ENCODE measurements around the gene NPB.

DNA sequence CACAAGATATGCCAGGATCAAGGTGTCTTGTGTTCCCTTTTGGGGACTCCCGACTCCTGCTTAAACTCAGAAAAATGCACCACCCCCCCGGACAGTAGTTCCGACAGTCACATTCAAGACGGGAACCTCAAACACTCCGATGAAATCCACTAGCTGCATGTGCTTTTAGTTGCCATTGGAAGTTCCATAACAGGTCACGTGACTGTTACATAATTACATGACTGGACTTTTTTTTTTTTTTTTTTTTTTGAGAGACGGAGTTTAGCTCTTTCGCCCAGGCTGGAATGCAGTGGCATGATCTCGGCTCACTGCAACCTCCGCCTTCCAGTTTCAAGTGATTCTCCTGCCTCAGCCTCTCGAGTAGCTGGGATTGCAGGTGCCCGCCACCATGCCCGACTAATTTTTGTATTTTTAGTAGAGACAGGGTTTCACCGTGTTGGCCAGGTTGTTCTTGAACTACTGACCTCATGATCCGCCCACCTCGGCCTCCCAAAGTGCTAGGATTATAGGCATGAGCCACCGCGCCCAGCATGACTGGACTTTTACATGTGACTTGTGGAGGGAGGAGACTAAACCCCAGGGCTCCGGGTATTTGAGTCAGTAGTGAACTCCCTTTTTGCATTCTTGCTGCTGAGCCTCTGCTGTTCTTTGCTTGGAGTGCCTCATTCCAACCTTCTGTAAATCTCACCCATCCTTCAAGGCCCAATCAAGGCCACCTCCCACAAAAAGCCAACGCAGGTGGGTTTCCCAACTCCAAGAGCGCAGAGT is 14.4 kb downstream of the NPB start:
- TF ChIP-seq CTCF (IDR thresholded peaks at IDR 0.05) (no peak), SIN3A (IDR thresholded peaks at IDR 0.05; ENCODE audit: borderline replicate concordance, low read depth, low read length) (no peak), EP300 (IDR thresholded peaks at IDR 0.05; ENCODE audit: borderline replicate concordance in 1 of 2, low read depth in 1 of 2, low read length in 1 of 2) (no peak), POLR2AphosphoS5 (IDR thresholded peaks at IDR 0.05; ENCODE audit: low read depth, low read length) (no peak), JUND (IDR thresholded peaks at IDR 0.05) (no peak), NRF1 (IDR thresholded peaks at IDR 0.05; ENCODE audit: low read depth, low read length) (no peak), EZH2phosphoT487 (IDR thresholded peaks at IDR 0.05; ENCODE audit: borderline replicate concordance, low read depth) (no peak)
- TF ChIP-seq, protein P1, sequence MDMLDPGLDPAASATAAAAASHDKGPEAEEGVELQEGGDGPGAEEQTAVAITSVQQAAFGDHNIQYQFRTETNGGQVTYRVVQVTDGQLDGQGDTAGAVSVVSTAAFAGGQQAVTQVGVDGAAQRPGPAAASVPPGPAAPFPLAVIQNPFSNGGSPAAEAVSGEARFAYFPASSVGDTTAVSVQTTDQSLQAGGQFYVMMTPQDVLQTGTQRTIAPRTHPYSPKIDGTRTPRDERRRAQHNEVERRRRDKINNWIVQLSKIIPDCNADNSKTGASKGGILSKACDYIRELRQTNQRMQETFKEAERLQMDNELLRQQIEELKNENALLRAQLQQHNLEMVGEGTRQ (IDR thresholded peaks at IDR 0.05; ENCODE audit: borderline replicate concordance, low read depth, low read length) = no peak
